SK-N-SH treated with all-trans-retinoic acid at 6 μM for 48 hours (cell line): ENCODE data around the gene SYK.
"Not testable (repeated sequence)": the region's sequence is repeated elsewhere in the genome, so short reads cannot be mapped to it uniquely, and the experiment has no call there.

ENCODE experiments used
- ATAC-seq: fragments of 200-7000 bp; cut with Tn5 transposase; 3 replicates; pipeline ENCODE4 v1.9.1; 2020; ENCODE audit warnings: mild to moderate bottlenecking, moderate library complexity
- ARNTL ChIP-seq: fragments of 450-650 bp; formaldehyde crosslinking; IDR thresholded peaks from 2 replicates; pipeline ENCODE4 v1.5.0; 2020; ENCODE audit warnings: low read depth, mild to moderate bottlenecking, moderate library complexity, borderline replicate concordance
- BACH2 ChIP-seq: fragments of 250-450 bp; sonication (Bioruptor Pico); IDR thresholded peaks from 2 replicates; pipeline ENCODE4 v1.9.0; 2021; ENCODE audit warnings: mild to moderate bottlenecking, borderline replicate concordance
- CSDC2 ChIP-seq: fragments of 250-450 bp; sonication (Bioruptor Pico); IDR thresholded peaks from 2 replicates; pipeline ENCODE4 v1.5.0; 2020; ENCODE audit warnings: mild to moderate bottlenecking, moderate library complexity
- ESRRG ChIP-seq: fragments of 250-450 bp; sonication (Bioruptor Pico); IDR thresholded peaks from 2 replicates; pipeline ENCODE4 v1.6.1; 2021; ENCODE audit warnings: mild to moderate bottlenecking
- GLIS3 ChIP-seq: fragments of 250-450 bp; sonication (Bioruptor Pico); IDR thresholded peaks from 2 replicates; pipeline ENCODE4 v1.5.0; 2020; ENCODE audit warnings: mild to moderate bottlenecking, moderate library complexity
- ISL1 ChIP-seq: fragments of 250-450 bp; sonication (Bioruptor Pico); IDR thresholded peaks from 2 replicates; pipeline ENCODE4 v2.1.2; 2022; ENCODE audit warnings: mild to moderate bottlenecking, moderate library complexity
- OSR1 ChIP-seq: fragments of 250-450 bp; sonication (Bioruptor Pico); IDR thresholded peaks from 2 replicates; pipeline ENCODE4 v1.8.0; 2022; ENCODE audit warnings: moderate library complexity, mild to moderate bottlenecking, inconsistent platforms
- PPARA ChIP-seq: fragments of 250-450 bp; sonication (Bioruptor Pico); IDR thresholded peaks from 2 replicates; pipeline ENCODE4 v1.5.0; 2020; ENCODE audit warnings: mild to moderate bottlenecking, borderline replicate concordance
- RARB ChIP-seq: fragments of 250-450 bp; sonication (Bioruptor Pico); IDR thresholded peaks from 2 replicates; pipeline ENCODE4 v1.8.0; 2021; ENCODE audit warnings: mild to moderate bottlenecking, moderate library complexity
- SNAI2 ChIP-seq: fragments of 250-450 bp; sonication (Bioruptor Pico); IDR thresholded peaks from 2 replicates; pipeline ENCODE4 v1.5.0; 2020; ENCODE audit warnings: mild to moderate bottlenecking, moderate library complexity
- TCF4 ChIP-seq: fragments of 250-450 bp; sonication (Bioruptor Pico); IDR thresholded peaks from 2 replicates; pipeline ENCODE4 v1.8.0; 2021; ENCODE audit warnings: mild to moderate bottlenecking, moderate library complexity, borderline replicate concordance
- TOX ChIP-seq: fragments of 250-450 bp; sonication (Bioruptor Pico); IDR thresholded peaks from 2 replicates; pipeline ENCODE4 v1.8.0; 2021; ENCODE audit warnings: mild to moderate bottlenecking, moderate library complexity, borderline replicate concordance
- TSHZ2 ChIP-seq: fragments of 250-450 bp; sonication (Bioruptor Pico); IDR thresholded peaks from 2 replicates; pipeline ENCODE4 v1.5.0; 2020; ENCODE audit warnings: mild to moderate bottlenecking, moderate library complexity
- ZC3H10 ChIP-seq: fragments of 250-450 bp; sonication (Bioruptor Pico); IDR thresholded peaks from 2 replicates; pipeline ENCODE4 v1.5.1; 2021; ENCODE audit warnings: mild to moderate bottlenecking, moderate library complexity
- ZFP3 ChIP-seq: fragments of 250-450 bp; sonication (Bioruptor Pico); IDR thresholded peaks from 2 replicates; pipeline ENCODE4 v1.5.0; 2020; ENCODE audit warnings: mild to moderate bottlenecking, moderate library complexity
- ZFP30 ChIP-seq: fragments of 450-650 bp; formaldehyde crosslinking; IDR thresholded peaks from 2 replicates; pipeline ENCODE4 v1.5.0; 2022; ENCODE audit warnings: mild to moderate bottlenecking, moderate library complexity
- ZNF565 ChIP-seq: fragments of 450-650 bp; formaldehyde crosslinking; conservative IDR thresholded peaks from 2 replicates; pipeline ENCODE4 v1.5.0; 2020; ENCODE audit warnings: low read depth, mild to moderate bottlenecking, moderate library complexity
- ZNF70 ChIP-seq: fragments of 450-650 bp; formaldehyde crosslinking; IDR thresholded peaks from 2 replicates; pipeline ENCODE4 v1.5.0; 2020; ENCODE audit warnings: mild to moderate bottlenecking, moderate library complexity
- ZNF8 ChIP-seq: fragments of 450-650 bp; formaldehyde crosslinking; IDR thresholded peaks from 2 replicates; pipeline ENCODE4 v1.5.0; 2020; ENCODE audit warnings: mild to moderate bottlenecking, moderate library complexity
- TF ChIP-seq, protein P1 (sequence below): fragments of 250-450 bp; sonication (Bioruptor Pico); IDR thresholded peaks from 2 replicates; pipeline ENCODE4 v1.5.1; 2020; ENCODE audit warnings: low read depth, mild to moderate bottlenecking, moderate library complexity
- TF ChIP-seq, protein P2 (sequence below): fragments of 250-450 bp; sonication (Bioruptor Pico); IDR thresholded peaks from 2 replicates; pipeline ENCODE4 v1.8.0; 2020; ENCODE audit warnings: mild to moderate bottlenecking, moderate library complexity, borderline replicate concordance

The SYK gene

GRCh38 chr9:90881648-90882047 is 80.0 kb downstream of the SYK start:
- no peak for ATAC-seq
- no peak for TF ChIP-seq GLIS3

DNA sequence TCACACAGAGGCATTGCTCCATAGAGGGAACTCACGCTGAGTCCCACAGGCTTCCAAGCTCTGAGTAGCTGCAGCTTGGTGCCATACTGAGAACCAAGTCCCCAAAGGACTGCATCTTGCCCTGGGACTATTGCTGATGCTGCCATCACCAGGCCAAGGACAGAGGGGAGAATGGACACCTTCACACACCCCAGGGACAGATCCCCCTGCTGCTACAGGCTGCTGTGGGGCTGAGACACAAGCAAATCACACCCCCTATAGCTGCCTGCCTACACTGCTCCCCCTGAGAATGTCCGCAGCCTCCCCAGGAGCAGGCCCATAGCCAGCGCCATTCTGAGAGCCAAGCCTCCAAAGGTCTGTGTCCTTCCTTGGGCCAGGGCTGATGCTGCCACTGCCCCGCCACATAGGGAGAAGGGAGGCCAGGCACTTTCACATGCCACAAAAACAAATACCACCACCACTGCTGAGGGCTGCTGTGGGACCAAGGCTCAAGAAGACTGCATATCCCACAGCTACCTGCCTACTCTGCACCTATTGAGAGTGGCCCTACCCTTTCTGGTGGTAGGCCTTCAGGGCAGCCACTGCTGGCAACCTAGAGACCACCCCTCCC is 81.5 kb downstream of the SYK start:
- TF ChIP-seq, protein P1, sequence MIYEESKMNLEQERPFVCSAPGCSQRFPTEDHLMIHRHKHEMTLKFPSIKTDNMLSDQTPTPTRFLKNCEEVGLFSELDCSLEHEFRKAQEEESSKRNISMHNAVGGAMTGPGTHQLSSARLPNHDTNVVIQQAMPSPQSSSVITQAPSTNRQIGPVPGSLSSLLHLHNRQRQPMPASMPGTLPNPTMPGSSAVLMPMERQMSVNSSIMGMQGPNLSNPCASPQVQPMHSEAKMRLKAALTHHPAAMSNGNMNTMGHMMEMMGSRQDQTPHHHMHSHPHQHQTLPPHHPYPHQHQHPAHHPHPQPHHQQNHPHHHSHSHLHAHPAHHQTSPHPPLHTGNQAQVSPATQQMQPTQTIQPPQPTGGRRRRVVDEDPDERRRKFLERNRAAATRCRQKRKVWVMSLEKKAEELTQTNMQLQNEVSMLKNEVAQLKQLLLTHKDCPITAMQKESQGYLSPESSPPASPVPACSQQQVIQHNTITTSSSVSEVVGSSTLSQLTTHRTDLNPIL (CRISPR knock-in tag), result no peak
- TF ChIP-seq ESRRG (CRISPR knock-in tag) (no peak), OSR1 (CRISPR knock-in tag) (no peak), ZC3H10 (CRISPR knock-in tag) (no peak), CSDC2 (CRISPR knock-in tag) (no peak), SNAI2 (no peak), TCF4 (no peak), RARB (no peak)
- ATAC-seq, result no peak

- TF ChIP-seq RARB (no peak), PPARA (no peak), OSR1 (CRISPR knock-in tag) (no peak), TCF4 (no peak), CSDC2 (CRISPR knock-in tag) (no peak), SNAI2 (no peak), ISL1 (CRISPR knock-in tag) (no peak), ZFP30 (no peak), ZNF565 (CRISPR knock-in tag) (no peak), TSHZ2 (CRISPR knock-in tag) (no peak), ZNF8 (CRISPR knock-in tag) (no peak), TOX (no peak), ZC3H10 (CRISPR knock-in tag) (no peak), ZFP3 (CRISPR knock-in tag) (no peak), ZNF70 (CRISPR knock-in tag) (no peak), ARNTL (no peak), BACH2 (CRISPR knock-in tag) (no peak), ESRRG (CRISPR knock-in tag) (no peak)
- TF ChIP-seq, protein P2, sequence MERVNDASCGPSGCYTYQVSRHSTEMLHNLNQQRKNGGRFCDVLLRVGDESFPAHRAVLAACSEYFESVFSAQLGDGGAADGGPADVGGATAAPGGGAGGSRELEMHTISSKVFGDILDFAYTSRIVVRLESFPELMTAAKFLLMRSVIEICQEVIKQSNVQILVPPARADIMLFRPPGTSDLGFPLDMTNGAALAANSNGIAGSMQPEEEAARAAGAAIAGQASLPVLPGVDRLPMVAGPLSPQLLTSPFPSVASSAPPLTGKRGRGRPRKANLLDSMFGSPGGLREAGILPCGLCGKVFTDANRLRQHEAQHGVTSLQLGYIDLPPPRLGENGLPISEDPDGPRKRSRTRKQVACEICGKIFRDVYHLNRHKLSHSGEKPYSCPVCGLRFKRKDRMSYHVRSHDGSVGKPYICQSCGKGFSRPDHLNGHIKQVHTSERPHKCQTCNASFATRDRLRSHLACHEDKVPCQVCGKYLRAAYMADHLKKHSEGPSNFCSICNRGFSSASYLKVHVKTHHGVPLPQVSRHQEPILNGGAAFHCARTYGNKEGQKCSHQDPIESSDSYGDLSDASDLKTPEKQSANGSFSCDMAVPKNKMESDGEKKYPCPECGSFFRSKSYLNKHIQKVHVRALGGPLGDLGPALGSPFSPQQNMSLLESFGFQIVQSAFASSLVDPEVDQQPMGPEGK (CRISPR knock-in tag), result no peak
- TF ChIP-seq, protein P1 (CRISPR knock-in tag), result no peak
- TF ChIP-seq, all 23 proteins: peak for 0
- ATAC-seq, result no peak
Measured at GRCh38 chr9:90883661-90884060, 82.0 kb downstream of the SYK start.

DNA sequence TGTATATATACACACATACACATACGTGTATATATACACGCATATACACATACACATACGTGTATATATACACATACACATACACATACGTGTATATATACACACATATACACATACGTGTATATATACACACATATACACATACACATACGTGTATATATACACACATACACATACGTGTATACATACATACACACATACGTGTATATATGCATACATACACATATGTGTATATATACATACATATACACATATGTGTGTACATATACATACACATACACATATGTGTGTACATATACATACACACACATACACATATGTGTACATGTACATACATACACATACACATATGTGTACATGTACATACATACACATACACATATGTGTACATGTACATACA is 82.6 kb downstream of the SYK start:
- no peak for ATAC-seq
- no peak for TF ChIP-seq ARNTL
- no peak for TF ChIP-seq GLIS3
- no peak for TF ChIP-seq TCF4

- not testable (repeated sequence) for ATAC-seq
Measured at GRCh38 chr9:90886868-90887267, 85.2 kb downstream of the SYK start.
